Right lobe of liver (tissue), 6 donors: Measurements from ENCODE around the gene SARNP. TPM values are rescaled to one million over a fixed set of nuclear protein-coding genes. Genes with fewer than 3 reads are reported as not detected.

Experiments used
- ATAC-seq, 4 donors: fragments of 200-7000 bp; cut with Tn5 transposase; one replicate each; pipeline ENCODE4 v1.9.1; 2020; ENCODE audit warnings: mild to moderate bottlenecking in 4 of 4, moderate library complexity in 4 of 4
- DNase-seq, 3 donors: peaks; one replicate each; pipeline ENCODE4 v3.0.0-alpha.2; 2020
- H3K27ac ChIP-seq, 3 donors: fragments of 200-600 bp; one replicate each; pipeline ENCODE4 v1.8.0; 2022
- H3K27me3 ChIP-seq, 2 donors: fragments of 200-600 bp; one replicate each; pipeline ENCODE4 v1.8.0; 2022
- H3K36me3 ChIP-seq, 4 donors: fragments of 200-600 bp; sonication (generic) in 1 of 4; one replicate each; pipeline versions ENCODE4 v1.5.1 to v1.8.0; 2017 to 2022; ENCODE audit warnings: control low read depth in 1 of 4
- H3K4me1 ChIP-seq, 4 donors: fragments of 200-600 bp; sonication (generic) in 1 of 4; one replicate each; pipeline versions ENCODE4 v1.5.1 to v1.8.0; 2017 to 2022; ENCODE audit warnings: control low read depth in 1 of 4
- H3K4me3 ChIP-seq, 3 donors: fragments of 200-600 bp; one replicate each; pipeline ENCODE4 v1.8.0; 2022
- H3K9me3 ChIP-seq, 4 donors: fragments of 200-600 bp; sonication (generic) in 1 of 4; one replicate each; pipeline versions ENCODE4 v1.5.1 to v1.8.0; 2017 to 2022; ENCODE audit warnings: control low read depth in 1 of 4
- CTCF ChIP-seq, 4 donors: fragments of 200-600 bp in 3 of 4; fragments of 450-650 bp in 1 of 4; IDR thresholded peaks; one replicate each; pipeline versions ENCODE4 v1.5.1 to v1.8.0; 2016 to 2022; ENCODE audit warnings: antibody characterized with exemption in 4 of 4, mild to moderate bottlenecking in 2 of 4
- POLR2A ChIP-seq: fragments of 450-650 bp; IDR thresholded peaks from one replicate; pipeline ENCODE4 v1.6.1; 2017; ENCODE audit warnings: antibody characterized with exemption, mild to moderate bottlenecking
- WGBS: methylation state at CpG from one replicate; pipeline ENCODE4 v1.1.6; 2018; ENCODE audit warnings: low coverage, low lambda C conversion rate; ENCODE audit not compliant: insufficient coverage; ENCODE audit errors: missing lambda C conversion rate; 5-methylcytosine and 5-hydroxymethylcytosine counted together
- intact Hi-C, 2 donors: fragments of 100-400 bp; cut with DNase I; formaldehyde crosslinking; loops; one replicate each; pipeline versions ENCODE4 v1.11.2 to v1.14.1; 2022
- total RNA-seq, 6 experiments: library from RNA; depleted of rRNA in 2 of 6; stranded (reverse); fragments of >200 nt in 2 of 6; fragmentation: NEBNext Ultra II Directional in 3 of 6; extraction: Animal tissue kit (Norgen Biotek cat#: 25700) in 3 of 6; gene quantifications; one replicate each; pipeline versions ENCODE4 v1.1.0 to v1.2.4, GENCODE V29; 2016 to 2023
- donor health status: DM: no; HTN: yes; CAD: no.
- donor health status: DM: no; HTN: no; CAD: no.
- donor health status: DM: no; HTN: no; CAD: no.
- donor health status: DM: no; HTN: yes; CAD: no.
- donor health status: DM: no; HTN: yes; CAD: no.

SARNP gene
- total RNA-seq, 6 experiments from 2014 or later, result 11.3 to 22.3 (median 17.0) TPM

GRCh38 chr12:55737581-55738122, 79.9 kb downstream of the SARNP start:
- Histone ChIP-seq H3K36me3 (no peaks in the 10 kb centered on the region), H3K27me3 (no peaks in the 10 kb centered on the region), H3K4me1 (peaks cover 0 to 9% (median 0%) of the 10 kb centered on the region in 4 donors), H3K4me3 (peak overlapping the region in 1 of 3 donors; percentile 53), H3K27ac (peak overlapping the region in 2 of 3 donors; percentile 35 to 37), H3K9me3 (no peaks in the 10 kb centered on the region)
- ATAC-seq (peak in 1 of 4 donors; percentile 3), DNase-seq (no peak)
- WGBS, result 17% methylated on average over 4 of the region's 4 CpGs
- intact Hi-C loops, result no loop called here
- no peak for TF ChIP-seq POLR2A
- TF ChIP-seq CTCF (IDR thresholded peaks at IDR 0.05), result no peak

- Histone ChIP-seq H3K4me1 (peaks cover 0 to 9% (median 0%) of the 10 kb centered on the region in 4 donors), H3K9me3 (no peaks in the 10 kb centered on the region), H3K4me3 (no peak overlapping the region), H3K27me3 (no peaks in the 10 kb centered on the region), H3K36me3 (no peaks in the 10 kb centered on the region), H3K27ac (no peak overlapping the region)
- DNase-seq (peak; percentile 59 to 77 (median 69)), ATAC-seq (peak; percentile 75 to 85 (median 78))
- intact Hi-C loops, result no loop called here
- WGBS, result 8% methylated on average over 5 of the region's 6 CpGs
- TF ChIP-seq POLR2A, result no peak
- peak; percentile 77 to 81 (median 80) for TF ChIP-seq CTCF (IDR thresholded peaks at IDR 0.05)
Measured at GRCh38 chr12:55736780-55737580, 80.5 kb downstream of the SARNP start.

- Histone ChIP-seq H3K9me3 (no peaks in the 10 kb centered on the region), H3K36me3 (no peaks in the 10 kb centered on the region), H3K4me3 (no peak overlapping the region), H3K4me1 (peaks cover 0 to 9% (median 0%) of the 10 kb centered on the region in 4 donors), H3K27ac (no peak overlapping the region), H3K27me3 (no peaks in the 10 kb centered on the region)
- intact Hi-C loops, result no loop called here
- DNase-seq (no peak), ATAC-seq (no peak)
- WGBS, result 54% methylated on average over 3 of the region's 3 CpGs
- no peak for TF ChIP-seq CTCF (IDR thresholded peaks at IDR 0.05)
- no peak for TF ChIP-seq POLR2A
Measured at GRCh38 chr12:55736076-55736475, 81.4 kb downstream of the SARNP start.

GRCh38 chr12:55734595-55734994, 82.9 kb downstream of the SARNP start:
- TF ChIP-seq CTCF (IDR thresholded peaks at IDR 0.05) (no peak), POLR2A (no peak)
- DNase-seq (no peak), ATAC-seq (no peak)
- Histone ChIP-seq H3K4me1 (peaks cover 0 to 18% (median 0%) of the 10 kb centered on the region in 4 donors), H3K27me3 (no peaks in the 10 kb centered on the region), H3K4me3 (no peak overlapping the region), H3K27ac (no peak overlapping the region), H3K36me3 (no peaks in the 10 kb centered on the region), H3K9me3 (no peaks in the 10 kb centered on the region)
- intact Hi-C loops, result no loop called here
- 90% methylated on average over 2 of the region's 3 CpGs for WGBS
